H1 (cell line): ENCODE results near the gene PAK2.

Source experiments
- CEBPB ChIP-seq: IDR thresholded peaks from 2 replicates; pipeline ENCODE4 v1.6.1; 2012; ENCODE audit warnings: low read depth, low read length
- EZH2 ChIP-seq: fragments of 200-600 bp; sonication (generic); IDR thresholded peaks from 2 replicates; pipeline ENCODE4 v1.7.1; 2012; ENCODE audit warnings: low read depth, mild to moderate bottlenecking, moderate library complexity, low read length, inconsistent platforms; ENCODE audit not compliant: severe bottlenecking
- RAD21 ChIP-seq, 2 experiments: IDR thresholded peaks in 1 of 2; conservative IDR thresholded peaks in 1 of 2; 2 replicates each; pipeline ENCODE4 v1.6.1; 2011; ENCODE audit warnings: low read depth in 2 of 2, low read length in 2 of 2, improper control_type of control experiment in 1 of 2, inconsistent platforms in 1 of 2, mild to moderate bottlenecking in 1 of 2, moderate library complexity in 1 of 2
- SP1 ChIP-seq: IDR thresholded peaks from 2 replicates; pipeline ENCODE4 v1.6.1; 2011; ENCODE audit warnings: low read depth, low read length
- SP4 ChIP-seq: IDR thresholded peaks from 2 replicates; pipeline ENCODE4 v1.6.1; 2012; ENCODE audit warnings: low read length, inconsistent platforms
- TF ChIP-seq, protein P1 (sequence below), 3 experiments: IDR thresholded peaks; 1 replicate in 2 of 3; 2 replicates in 1 of 3; pipeline versions ENCODE4 v1.5.1 to v1.6.1; 2011; ENCODE audit warnings: low read length in 3 of 3, mild to moderate bottlenecking in 3 of 3, inconsistent platforms in 2 of 3, low read depth in 1 of 3, moderate library complexity in 1 of 3; ENCODE audit not compliant: insufficient read depth in 1 of 3; ENCODE audit errors: control extremely low read depth in 1 of 3

DNA sequence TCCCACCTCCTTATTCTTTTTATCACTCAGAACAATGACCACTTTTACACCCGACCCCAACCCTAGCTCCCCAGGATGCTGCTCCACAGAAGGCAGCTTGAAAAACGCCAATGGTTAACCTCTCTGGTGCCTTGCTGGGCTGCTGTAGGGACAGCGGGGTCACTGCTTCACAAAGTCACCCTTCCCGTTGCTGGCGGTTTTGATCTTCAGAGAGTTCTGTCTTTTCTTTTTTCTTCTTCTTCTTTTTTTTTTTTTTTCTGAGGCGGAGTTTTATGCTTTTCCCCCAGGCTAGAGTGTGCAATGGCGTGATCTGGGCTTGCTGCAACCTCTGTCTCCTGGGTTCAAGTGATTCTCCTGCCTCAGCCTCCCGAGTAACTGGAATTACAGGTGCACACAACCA is 48.3 kb upstream of the PAK2 start:
- TF ChIP-seq, protein P1, sequence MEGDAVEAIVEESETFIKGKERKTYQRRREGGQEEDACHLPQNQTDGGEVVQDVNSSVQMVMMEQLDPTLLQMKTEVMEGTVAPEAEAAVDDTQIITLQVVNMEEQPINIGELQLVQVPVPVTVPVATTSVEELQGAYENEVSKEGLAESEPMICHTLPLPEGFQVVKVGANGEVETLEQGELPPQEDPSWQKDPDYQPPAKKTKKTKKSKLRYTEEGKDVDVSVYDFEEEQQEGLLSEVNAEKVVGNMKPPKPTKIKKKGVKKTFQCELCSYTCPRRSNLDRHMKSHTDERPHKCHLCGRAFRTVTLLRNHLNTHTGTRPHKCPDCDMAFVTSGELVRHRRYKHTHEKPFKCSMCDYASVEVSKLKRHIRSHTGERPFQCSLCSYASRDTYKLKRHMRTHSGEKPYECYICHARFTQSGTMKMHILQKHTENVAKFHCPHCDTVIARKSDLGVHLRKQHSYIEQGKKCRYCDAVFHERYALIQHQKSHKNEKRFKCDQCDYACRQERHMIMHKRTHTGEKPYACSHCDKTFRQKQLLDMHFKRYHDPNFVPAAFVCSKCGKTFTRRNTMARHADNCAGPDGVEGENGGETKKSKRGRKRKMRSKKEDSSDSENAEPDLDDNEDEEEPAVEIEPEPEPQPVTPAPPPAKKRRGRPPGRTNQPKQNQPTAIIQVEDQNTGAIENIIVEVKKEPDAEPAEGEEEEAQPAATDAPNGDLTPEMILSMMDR (IDR thresholded peaks at IDR 0.05; ENCODE audit: control extremely low read depth in 1 of 3, insufficient read depth in 1 of 3, low read depth in 1 of 3, low read length in 3 of 3), result no peak
- TF ChIP-seq SP4 (no peak), RAD21 (IDR thresholded peaks at IDR 0.05 in 1 of 2, conservative IDR thresholded peaks at IDR 0.05 in 1 of 2; ENCODE audit: low read depth in 2 of 2, low read length in 2 of 2) (no peak), CEBPB (no peak), SP1 (no peak), EZH2 (no peak)
